GM12872 (cell line): ENCODE data around the gene VOPP1.

Source experiments
- CTCF ChIP-seq: IDR thresholded peaks from 3 replicates; pipeline ENCODE4 v1.5.1; 2011; ENCODE audit warnings: low read depth, mild to moderate bottlenecking, low read length, moderate library complexity; ENCODE audit not compliant: insufficient read depth

The VOPP1 gene

GRCh38 chr7:55438757-55439525 lies 133.4 kb downstream of the VOPP1 start:
- TF ChIP-seq CTCF = no peak

- TF ChIP-seq CTCF = no peak
Measured at GRCh38 chr7:55438085-55438756, 134.1 kb downstream of the VOPP1 start.

- no peak for TF ChIP-seq CTCF
Measured at GRCh38 chr7:55437375-55437774, 134.9 kb downstream of the VOPP1 start.

- no peak for TF ChIP-seq CTCF
Measured at GRCh38 chr7:55436457-55436856, 135.8 kb downstream of the VOPP1 start.

- no peak for TF ChIP-seq CTCF
Measured at GRCh38 chr7:55435466-55435865, 136.8 kb downstream of the VOPP1 start.

- TF ChIP-seq CTCF = peak; percentile 71
Measured at GRCh38 chr7:55432939-55433784, 139.1 kb downstream of the VOPP1 start.

GRCh38 chr7:55432506-55432905 lies 139.8 kb downstream of the VOPP1 start:
- TF ChIP-seq CTCF = no peak
